Mammary epithelial cell (primary cell): ENCODE data around the gene SPATA20.

Experiments used
- EZH2 ChIP-seq: IDR thresholded peaks from 2 replicates; pipeline ENCODE4 v1.6.1; 2012; ENCODE audit warnings: low read length, inconsistent platforms, borderline replicate concordance
- TF ChIP-seq, protein P1 (sequence below), 2 donors: IDR thresholded peaks in 1 of 2; conservative IDR thresholded peaks in 1 of 2; 2 replicates each; pipeline ENCODE4 v1.5.1; 2011 to 2012; ENCODE audit warnings: inconsistent platforms in 2 of 2, low read length in 2 of 2, mild to moderate bottlenecking in 2 of 2, control low read depth in 1 of 2, low read depth in 1 of 2; ENCODE audit not compliant: insufficient read depth in 1 of 2; ENCODE audit errors: extremely low read depth in 1 of 2

DNA sequence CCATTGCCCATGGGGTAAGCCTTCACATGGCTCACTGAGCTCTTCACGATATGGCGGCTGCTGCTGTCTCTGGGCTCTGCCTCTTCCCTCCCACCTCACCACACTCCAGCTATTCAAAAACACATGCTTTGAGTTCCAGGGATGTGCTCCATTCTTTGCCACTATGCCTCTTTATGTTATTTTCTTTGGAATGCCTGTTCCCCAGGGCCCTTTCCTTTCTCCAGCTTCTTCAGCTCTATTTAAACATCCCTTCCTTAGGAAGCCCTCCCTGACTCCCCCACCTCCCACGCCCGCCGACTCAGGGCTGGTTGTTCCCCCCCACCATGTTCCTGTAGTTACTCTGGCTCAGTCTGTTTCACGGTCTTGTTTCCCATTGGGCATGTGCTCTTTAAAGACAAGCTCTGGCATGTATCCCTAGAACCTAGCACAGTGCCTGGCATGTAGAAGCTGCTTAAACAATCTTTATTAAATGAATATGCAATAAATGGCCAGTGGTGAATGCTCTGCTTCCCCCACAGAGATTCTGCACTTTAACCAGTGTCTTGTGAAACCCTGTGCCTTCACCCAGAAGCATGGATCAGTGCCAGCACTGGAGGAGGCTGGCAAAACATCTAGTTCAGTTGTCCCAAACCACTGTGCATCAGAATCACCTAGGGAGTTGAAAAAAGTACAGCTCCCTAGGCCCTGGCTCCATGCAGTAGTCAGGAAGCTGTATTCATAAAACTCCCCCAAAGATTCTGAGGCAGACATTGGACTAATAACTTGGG is 31.9 kb upstream of the SPATA20 start:
- TF ChIP-seq, protein P1, sequence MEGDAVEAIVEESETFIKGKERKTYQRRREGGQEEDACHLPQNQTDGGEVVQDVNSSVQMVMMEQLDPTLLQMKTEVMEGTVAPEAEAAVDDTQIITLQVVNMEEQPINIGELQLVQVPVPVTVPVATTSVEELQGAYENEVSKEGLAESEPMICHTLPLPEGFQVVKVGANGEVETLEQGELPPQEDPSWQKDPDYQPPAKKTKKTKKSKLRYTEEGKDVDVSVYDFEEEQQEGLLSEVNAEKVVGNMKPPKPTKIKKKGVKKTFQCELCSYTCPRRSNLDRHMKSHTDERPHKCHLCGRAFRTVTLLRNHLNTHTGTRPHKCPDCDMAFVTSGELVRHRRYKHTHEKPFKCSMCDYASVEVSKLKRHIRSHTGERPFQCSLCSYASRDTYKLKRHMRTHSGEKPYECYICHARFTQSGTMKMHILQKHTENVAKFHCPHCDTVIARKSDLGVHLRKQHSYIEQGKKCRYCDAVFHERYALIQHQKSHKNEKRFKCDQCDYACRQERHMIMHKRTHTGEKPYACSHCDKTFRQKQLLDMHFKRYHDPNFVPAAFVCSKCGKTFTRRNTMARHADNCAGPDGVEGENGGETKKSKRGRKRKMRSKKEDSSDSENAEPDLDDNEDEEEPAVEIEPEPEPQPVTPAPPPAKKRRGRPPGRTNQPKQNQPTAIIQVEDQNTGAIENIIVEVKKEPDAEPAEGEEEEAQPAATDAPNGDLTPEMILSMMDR (conservative IDR thresholded peaks at IDR 0.05 in 1 of 2, IDR thresholded peaks at IDR 0.05 in 1 of 2; ENCODE audit: extremely low read depth in 1 of 2, insufficient read depth in 1 of 2, low read depth in 1 of 2, low read length in 2 of 2), result no peak
- no peak for TF ChIP-seq EZH2
